ENCODE measurements around the gene PRIM2. TPM values are rescaled to one million over a fixed set of nuclear protein-coding genes. Genes with fewer than 3 reads are reported as not detected.

The PRIM2 gene
- total and polyA plus RNA-seq, 2 of the 4 experiments (the other 2 are of a cell fraction): 11.8 to 37.5 TPM

DNA sequence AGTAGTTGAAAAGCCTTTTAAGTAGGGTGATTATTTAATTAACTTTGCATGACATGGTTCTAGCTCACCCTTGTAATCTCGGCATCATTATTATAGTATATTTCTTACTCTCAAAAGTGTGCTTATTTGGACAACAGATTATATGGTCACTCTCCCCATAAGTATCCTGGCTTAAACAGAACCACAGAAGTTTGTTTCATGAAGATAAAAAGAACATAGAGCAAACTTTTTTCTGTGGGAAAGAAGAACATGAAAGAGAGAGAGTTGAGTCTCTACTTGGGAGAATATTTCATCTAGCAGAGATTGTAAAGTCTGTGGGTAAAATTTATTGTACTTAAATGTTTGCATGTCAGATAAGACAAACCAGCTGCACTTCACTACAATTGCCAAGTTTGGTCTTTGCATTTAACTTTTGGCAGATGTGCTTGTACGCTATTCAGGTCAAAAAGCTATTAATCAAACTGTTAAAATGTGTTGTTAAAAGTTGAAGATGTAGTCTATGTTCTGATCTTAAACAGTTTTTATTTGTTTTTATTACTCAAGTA is 33.4 kb upstream of the PRIM2 start:
- TF ChIP-seq MXI1 (IDR thresholded peaks at IDR 0.05; ENCODE audit: borderline replicate concordance, low read depth, low read length) (no peak), CHD1 (IDR thresholded peaks at IDR 0.05; ENCODE audit: low read depth, low read length) (no peak), FOS (IDR thresholded peaks at IDR 0.05; ENCODE audit: low read depth, low read length) (no peak), MAFK (IDR thresholded peaks at IDR 0.05; ENCODE audit: low read depth, low read length) (no peak), CEBPB (IDR thresholded peaks at IDR 0.05; ENCODE audit: low read depth, low read length) (no peak), POLR2A (IDR thresholded peaks at IDR 0.05; ENCODE audit: low read depth, low read length) (no peak), RAD21 (IDR thresholded peaks at IDR 0.05; ENCODE audit: low read length) (no peak), RCOR1 (IDR thresholded peaks at IDR 0.05; ENCODE audit: insufficient replicate concordance, low read length) (no peak), MAZ (IDR thresholded peaks at IDR 0.05; ENCODE audit: borderline replicate concordance, low read depth, low read length) (no peak), NFE2L2 (IDR thresholded peaks at IDR 0.05; ENCODE audit: low read depth, low read length) (no peak), SMC3 (IDR thresholded peaks at IDR 0.05; ENCODE audit: low read depth, low read length) (no peak)
- TF ChIP-seq, protein P1, sequence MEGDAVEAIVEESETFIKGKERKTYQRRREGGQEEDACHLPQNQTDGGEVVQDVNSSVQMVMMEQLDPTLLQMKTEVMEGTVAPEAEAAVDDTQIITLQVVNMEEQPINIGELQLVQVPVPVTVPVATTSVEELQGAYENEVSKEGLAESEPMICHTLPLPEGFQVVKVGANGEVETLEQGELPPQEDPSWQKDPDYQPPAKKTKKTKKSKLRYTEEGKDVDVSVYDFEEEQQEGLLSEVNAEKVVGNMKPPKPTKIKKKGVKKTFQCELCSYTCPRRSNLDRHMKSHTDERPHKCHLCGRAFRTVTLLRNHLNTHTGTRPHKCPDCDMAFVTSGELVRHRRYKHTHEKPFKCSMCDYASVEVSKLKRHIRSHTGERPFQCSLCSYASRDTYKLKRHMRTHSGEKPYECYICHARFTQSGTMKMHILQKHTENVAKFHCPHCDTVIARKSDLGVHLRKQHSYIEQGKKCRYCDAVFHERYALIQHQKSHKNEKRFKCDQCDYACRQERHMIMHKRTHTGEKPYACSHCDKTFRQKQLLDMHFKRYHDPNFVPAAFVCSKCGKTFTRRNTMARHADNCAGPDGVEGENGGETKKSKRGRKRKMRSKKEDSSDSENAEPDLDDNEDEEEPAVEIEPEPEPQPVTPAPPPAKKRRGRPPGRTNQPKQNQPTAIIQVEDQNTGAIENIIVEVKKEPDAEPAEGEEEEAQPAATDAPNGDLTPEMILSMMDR (conservative IDR thresholded peaks at IDR 0.05; ENCODE audit: low read depth, low read length): no peak
- TF ChIP-seq, protein P2, sequence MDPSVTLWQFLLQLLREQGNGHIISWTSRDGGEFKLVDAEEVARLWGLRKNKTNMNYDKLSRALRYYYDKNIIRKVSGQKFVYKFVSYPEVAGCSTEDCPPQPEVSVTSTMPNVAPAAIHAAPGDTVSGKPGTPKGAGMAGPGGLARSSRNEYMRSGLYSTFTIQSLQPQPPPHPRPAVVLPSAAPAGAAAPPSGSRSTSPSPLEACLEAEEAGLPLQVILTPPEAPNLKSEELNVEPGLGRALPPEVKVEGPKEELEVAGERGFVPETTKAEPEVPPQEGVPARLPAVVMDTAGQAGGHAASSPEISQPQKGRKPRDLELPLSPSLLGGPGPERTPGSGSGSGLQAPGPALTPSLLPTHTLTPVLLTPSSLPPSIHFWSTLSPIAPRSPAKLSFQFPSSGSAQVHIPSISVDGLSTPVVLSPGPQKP (IDR thresholded peaks at IDR 0.05; ENCODE audit: borderline replicate concordance, low read depth, low read length): no peak
- TF ChIP-seq, protein P3, sequence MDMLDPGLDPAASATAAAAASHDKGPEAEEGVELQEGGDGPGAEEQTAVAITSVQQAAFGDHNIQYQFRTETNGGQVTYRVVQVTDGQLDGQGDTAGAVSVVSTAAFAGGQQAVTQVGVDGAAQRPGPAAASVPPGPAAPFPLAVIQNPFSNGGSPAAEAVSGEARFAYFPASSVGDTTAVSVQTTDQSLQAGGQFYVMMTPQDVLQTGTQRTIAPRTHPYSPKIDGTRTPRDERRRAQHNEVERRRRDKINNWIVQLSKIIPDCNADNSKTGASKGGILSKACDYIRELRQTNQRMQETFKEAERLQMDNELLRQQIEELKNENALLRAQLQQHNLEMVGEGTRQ (IDR thresholded peaks at IDR 0.05; ENCODE audit: low read depth, low read length): no peak
- POLR2A ChIA-PET (ENCODE audit: unreplicated experiment): no interaction called here
- dilution Hi-C loops (cut with HindIII; ENCODE audit: low sequenced_read_pairs, unreplicated experiment): no loop called here
- H3K9me1 ChIP-seq (ENCODE audit: insufficient read depth, low read length): no peaks in the 10 kb centered on the region
- ATAC-seq (ENCODE audit: low read depth): no peak
- H4K91ac ChIP-seq (ENCODE audit: insufficient read depth, low read depth, low read length): no peak overlapping the region
- no peak overlapping the region for H3K23ac ChIP-seq (ENCODE audit: low read depth, low read length)
- no peak overlapping the region for H2BK15ac ChIP-seq (ENCODE audit: low read depth, low read length)
- no CpG with 5 or more reads among the region's 2 CpGs for WGBS, 2 experiments (ENCODE audit: extremely low coverage in 2 of 2, insufficient read length in 1 of 2)
- H3K56ac ChIP-seq (ENCODE audit: extremely low read depth, insufficient read depth, low read length): no peak overlapping the region
- no peak overlapping the region for H3K4me3 ChIP-seq (ENCODE audit: insufficient read depth, low read depth, low read length)
- no peak overlapping the region for H3K14ac ChIP-seq (replicated peaks; ENCODE audit: low read depth, low read length)
- H3K4me2 ChIP-seq (ENCODE audit: low read depth, low read length): no peak overlapping the region
- no peak overlapping the region for H3K18ac ChIP-seq (ENCODE audit: low read depth, low read length)
- no peak overlapping the region for H2AFZ ChIP-seq (replicated peaks; ENCODE audit: low read length, poor library complexity)
- no peak overlapping the region for H2BK20ac ChIP-seq (ENCODE audit: low read depth, low read length)
- DNase-seq: peak; percentile 56
- H2BK120ac ChIP-seq (ENCODE audit: low read depth, low read length): no peak overlapping the region
- no peaks in the 10 kb centered on the region for H3K9me3 ChIP-seq (ENCODE audit: control insufficient read depth, insufficient read depth, low read length)
- BruUV-seq (replicated peaks): no TSS peak
- H2BK5ac ChIP-seq (ENCODE audit: low read depth, low read length, poor library complexity, severe bottlenecking): no peak overlapping the region
- intact Hi-C loops (cut with micrococcal nuclease): no loop called here
- CTCF ChIA-PET: interaction anchor here (0.6 kb wide), 1 partner anchor 21 kb away, joined by 3 read pairs; no protein-coding TSS in a partner anchor
- no peaks in the 10 kb centered on the region for H4K20me1 ChIP-seq (ENCODE audit: insufficient read depth, low read length)
- H2AK5ac ChIP-seq (ENCODE audit: low read depth, low read length): no peak overlapping the region
- H3K27ac ChIP-seq (ENCODE audit: insufficient read depth, low read length): no peak overlapping the region
- H4K5ac ChIP-seq (ENCODE audit: low read depth, low read length): no peak overlapping the region
- H3K4ac ChIP-seq (ENCODE audit: low read depth, low read length): no peak overlapping the region
- no peak overlapping the region for H2AK9ac ChIP-seq (replicated peaks; ENCODE audit: low read depth, low read length, poor library complexity)
- no peak overlapping the region for H4K8ac ChIP-seq (ENCODE audit: low read depth in 2 of 2, low read length in 2 of 2)
- no peaks in the 10 kb centered on the region for H3K27me3 ChIP-seq (ENCODE audit: control insufficient read depth, insufficient read depth, low read length)
- H3K4me1 ChIP-seq (ENCODE audit: control insufficient read depth, insufficient read depth, low read length): no peaks in the 10 kb centered on the region
- H3K36me3 ChIP-seq (ENCODE audit: control insufficient read depth, insufficient read depth, low read length): no peaks in the 10 kb centered on the region
- H3K79me1 ChIP-seq (ENCODE audit: low read depth in 1 of 2, low read length in 2 of 2): no peaks in the 10 kb centered on the region
- no peak overlapping the region for H3K9ac ChIP-seq (ENCODE audit: low read depth, low read length)
- in situ Hi-C loops (cut with MboI; ENCODE audit: low sequenced_read_pairs): no loop called here

All from IMR-90 (cell line).